ENCODE results near the gene ASB18.

The ASB18 gene

GRCh38 chr2:236165842-236166795 lies 98.1 kb downstream of the ASB18 start:
- TF ChIP-seq GATA2 (IDR thresholded peaks at IDR 0.05; ENCODE audit: low read depth, low read length) (no peak; the same call in 1 of the 2 replicates), GATA3 (IDR thresholded peaks at IDR 0.05; ENCODE audit: low read depth, low read length) (no peak)

GRCh38 chr2:236164925-236165841 lies 99.0 kb downstream of the ASB18 start:
- no peak for TF ChIP-seq GATA3 (IDR thresholded peaks at IDR 0.05; ENCODE audit: low read depth, low read length)
- no peak for TF ChIP-seq GATA2 (IDR thresholded peaks at IDR 0.05; ENCODE audit: low read depth, low read length)

- no peak for TF ChIP-seq GATA3 (IDR thresholded peaks at IDR 0.05; ENCODE audit: low read depth, low read length)
- no peak; the same call in 1 of the 2 replicates for TF ChIP-seq GATA2 (IDR thresholded peaks at IDR 0.05; ENCODE audit: low read depth, low read length)
Measured at GRCh38 chr2:236164201-236164924, 99.8 kb downstream of the ASB18 start.

GRCh38 chr2:236163471-236164200 lies 100.6 kb downstream of the ASB18 start:
- TF ChIP-seq GATA3 (IDR thresholded peaks at IDR 0.05; ENCODE audit: low read depth, low read length) (no peak), GATA2 (IDR thresholded peaks at IDR 0.05; ENCODE audit: low read depth, low read length) (no peak)

- no peak for TF ChIP-seq GATA2 (IDR thresholded peaks at IDR 0.05; ENCODE audit: low read depth, low read length)
- no peak for TF ChIP-seq GATA3 (IDR thresholded peaks at IDR 0.05; ENCODE audit: low read depth, low read length)
Measured at GRCh38 chr2:236162882-236163470, 101.2 kb downstream of the ASB18 start.

GRCh38 chr2:236162031-236162845 lies 102.0 kb downstream of the ASB18 start:
- TF ChIP-seq GATA2 (IDR thresholded peaks at IDR 0.05; ENCODE audit: low read depth, low read length) (no peak), GATA3 (IDR thresholded peaks at IDR 0.05; ENCODE audit: low read depth, low read length) (no peak)

GRCh38 chr2:236161531-236161930 lies 102.7 kb downstream of the ASB18 start:
- no peak for TF ChIP-seq GATA3 (IDR thresholded peaks at IDR 0.05; ENCODE audit: low read depth, low read length)

GRCh38 chr2:236161082-236161462 lies 103.1 kb downstream of the ASB18 start:
- TF ChIP-seq GATA3 (IDR thresholded peaks at IDR 0.05; ENCODE audit: low read depth, low read length) (no peak), GATA2 (IDR thresholded peaks at IDR 0.05; ENCODE audit: low read depth, low read length) (no peak)

- TF ChIP-seq GATA2 (IDR thresholded peaks at IDR 0.05; ENCODE audit: low read depth, low read length) (no peak), GATA3 (IDR thresholded peaks at IDR 0.05; ENCODE audit: low read depth, low read length) (no peak)
Measured at GRCh38 chr2:236160366-236161081, 103.7 kb downstream of the ASB18 start.

- TF ChIP-seq GATA3 (IDR thresholded peaks at IDR 0.05; ENCODE audit: low read depth, low read length): no peak
- no peak for TF ChIP-seq GATA2 (IDR thresholded peaks at IDR 0.05; ENCODE audit: low read depth, low read length)
Measured at GRCh38 chr2:236159778-236160170, 104.4 kb downstream of the ASB18 start.

- TF ChIP-seq GATA3 (IDR thresholded peaks at IDR 0.05; ENCODE audit: low read depth, low read length) (no peak), GATA2 (IDR thresholded peaks at IDR 0.05; ENCODE audit: low read depth, low read length) (no peak)
Measured at GRCh38 chr2:236158969-236159777, 105.0 kb downstream of the ASB18 start.

All from SH-SY5Y (cell line).